GM19463 (cell line): ENCODE results near the gene AUTS2.

Experiments
- ATAC-seq: cut with Tn5 transposase; IDR thresholded peaks from one replicate; pipeline ENCODE4 v1.9.1; 2021; ENCODE audit warnings: mild to moderate bottlenecking, moderate library complexity; ENCODE audit not compliant: unreplicated experiment

AUTS2 gene

GRCh38 chr7:70701991-70702390 is 1103.7 kb downstream of the AUTS2 start:
- no peak for ATAC-seq

DNA sequence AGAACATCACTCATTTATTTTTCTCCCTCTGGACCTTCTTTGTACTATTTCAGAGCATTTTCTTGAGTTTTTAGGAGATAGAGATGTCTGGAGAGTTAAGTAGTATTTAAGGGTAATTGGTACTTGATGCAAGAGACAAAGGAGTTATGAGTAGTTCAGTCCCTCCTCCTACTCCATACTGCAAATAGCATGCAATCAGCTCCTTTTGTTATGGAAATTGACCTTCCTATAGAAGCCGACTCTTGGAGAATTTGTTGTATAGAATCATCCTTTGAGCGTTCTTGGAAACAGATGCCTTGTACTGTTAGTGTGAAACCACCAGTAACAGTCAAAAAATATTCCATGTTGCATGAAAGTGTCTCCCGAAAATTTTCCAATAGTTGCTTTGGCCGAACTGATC is 1105.5 kb downstream of the AUTS2 start:
- no peak for ATAC-seq

DNA sequence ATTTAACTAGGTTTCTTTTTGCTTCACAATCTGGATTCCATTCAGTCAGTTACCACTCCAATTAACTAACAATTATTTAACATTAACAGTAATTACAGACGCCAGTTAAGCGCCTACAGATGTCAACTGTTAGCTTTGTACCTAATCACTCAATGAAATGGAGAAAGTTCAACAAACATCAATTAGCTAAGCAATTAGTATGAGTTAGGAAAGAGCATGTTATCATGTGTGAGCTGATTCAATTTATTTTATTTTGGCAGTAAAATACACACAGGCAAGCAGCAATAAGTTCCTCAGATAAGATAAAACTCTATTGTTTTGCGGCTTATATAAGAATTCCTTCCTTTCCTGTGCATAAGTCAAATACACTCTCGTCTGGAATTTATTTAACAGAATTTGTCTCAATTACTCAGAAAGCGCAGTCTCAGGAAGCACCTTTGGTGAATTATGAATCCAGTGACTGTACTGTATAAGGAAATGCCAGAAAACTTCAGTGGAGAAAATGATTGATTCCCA is 1106.6 kb downstream of the AUTS2 start:
- ATAC-seq = no peak

DNA sequence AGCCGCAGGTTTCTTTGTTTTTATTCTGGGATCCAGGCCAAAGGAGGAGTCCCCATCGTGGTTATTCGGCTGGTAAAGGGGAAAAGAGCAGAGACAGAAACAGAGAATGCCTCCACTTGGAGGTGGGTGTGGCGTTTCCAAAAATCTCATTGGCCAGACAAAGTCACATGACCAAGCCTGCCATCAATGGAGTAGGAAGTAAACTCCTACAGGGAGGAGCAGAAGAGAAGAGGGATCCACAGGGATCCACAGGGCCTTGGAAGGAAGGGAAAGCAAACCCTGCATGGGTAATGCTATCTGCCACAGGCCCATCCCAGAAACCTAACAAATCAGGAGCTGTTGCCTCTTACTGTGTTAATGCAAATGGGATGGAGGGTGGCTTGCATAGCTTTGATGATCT is 1107.9 kb downstream of the AUTS2 start:
- ATAC-seq = no peak

DNA sequence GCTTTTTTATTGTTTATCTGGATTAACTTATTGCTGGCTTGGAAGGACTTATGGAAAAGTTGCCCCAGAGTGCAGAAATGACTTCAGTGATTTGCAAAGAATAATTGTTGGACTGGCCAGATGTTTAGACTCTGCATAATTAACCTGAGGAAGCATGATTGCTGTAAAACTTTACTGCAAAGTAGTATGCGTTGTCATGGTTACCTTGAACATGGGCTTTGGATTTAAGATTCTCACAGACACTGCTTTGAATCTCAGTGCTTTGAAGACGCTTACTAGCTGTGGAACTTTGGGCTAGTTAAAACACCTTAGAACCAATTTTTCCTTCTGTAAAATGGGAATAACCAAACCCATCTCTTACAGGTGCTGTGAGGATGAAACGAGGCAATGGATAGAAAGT is 1108.4 kb downstream of the AUTS2 start:
- no peak for ATAC-seq

- ATAC-seq = no peak
Observed at GRCh38 chr7:70707823-70708243, 1109.6 kb downstream of the AUTS2 start.

- ATAC-seq = no peak
Observed at GRCh38 chr7:70710011-70710480, 1111.8 kb downstream of the AUTS2 start.

DNA sequence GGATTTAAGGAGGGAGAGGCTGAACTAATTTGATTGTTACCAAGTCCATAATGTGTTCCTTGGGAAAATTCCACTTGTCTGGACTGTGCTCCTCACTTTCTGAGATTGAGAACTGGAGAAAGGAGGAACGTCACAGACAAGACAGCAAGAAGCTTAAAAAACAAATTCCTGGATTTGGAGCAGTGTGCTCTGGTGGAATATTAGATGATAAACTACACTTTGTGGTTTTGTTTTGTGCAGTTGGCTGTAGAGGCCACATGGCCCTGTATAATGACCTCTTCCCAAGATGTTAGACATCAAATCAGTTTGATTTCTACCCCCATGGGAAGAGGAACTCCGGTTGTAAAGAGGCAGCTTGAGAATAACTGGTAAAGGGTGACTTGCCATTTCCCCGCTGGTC is 1112.4 kb downstream of the AUTS2 start:
- no peak for ATAC-seq

DNA sequence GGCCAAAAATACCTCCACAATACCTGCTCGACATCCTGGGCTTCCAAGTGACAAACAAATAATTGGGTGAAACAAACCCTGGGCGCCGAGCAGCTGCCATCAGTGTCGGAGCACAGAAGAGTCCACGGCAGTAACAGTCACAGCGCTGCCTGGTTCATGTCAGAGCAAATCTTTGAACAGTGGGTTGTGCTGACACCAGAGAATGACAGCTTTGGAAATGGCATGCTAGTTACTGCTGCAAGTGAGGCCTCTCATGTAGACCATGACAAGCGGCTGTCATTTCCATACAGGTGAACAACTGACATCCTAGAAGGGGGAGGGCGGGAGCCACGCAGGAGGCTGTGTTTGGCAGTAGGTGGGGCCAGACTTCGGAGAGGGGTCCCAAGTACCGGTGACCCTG is 1113.2 kb downstream of the AUTS2 start:
- no peak for ATAC-seq

DNA sequence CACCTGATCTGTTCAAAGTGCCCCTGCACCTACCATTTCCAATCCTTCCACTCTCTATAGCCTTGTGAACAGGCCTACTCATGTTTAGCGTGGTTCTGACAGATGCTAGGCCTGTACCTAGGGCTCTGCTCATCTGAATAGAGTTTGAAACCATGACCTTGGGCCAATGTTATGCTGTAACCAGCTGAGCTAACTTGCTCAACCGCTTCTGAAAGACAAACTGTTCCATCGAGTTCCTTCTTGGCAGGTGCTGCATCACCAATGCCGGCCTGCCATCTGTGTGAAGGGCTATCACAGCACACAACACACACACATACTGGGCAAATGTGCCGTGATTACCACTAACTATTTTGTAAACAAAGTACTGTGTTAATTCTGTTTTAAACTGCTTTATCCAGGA is 1114.7 kb downstream of the AUTS2 start:
- ATAC-seq = no peak

GRCh38 chr7:70714506-70715038 is 1116.3 kb downstream of the AUTS2 start:
- no peak for ATAC-seq

DNA sequence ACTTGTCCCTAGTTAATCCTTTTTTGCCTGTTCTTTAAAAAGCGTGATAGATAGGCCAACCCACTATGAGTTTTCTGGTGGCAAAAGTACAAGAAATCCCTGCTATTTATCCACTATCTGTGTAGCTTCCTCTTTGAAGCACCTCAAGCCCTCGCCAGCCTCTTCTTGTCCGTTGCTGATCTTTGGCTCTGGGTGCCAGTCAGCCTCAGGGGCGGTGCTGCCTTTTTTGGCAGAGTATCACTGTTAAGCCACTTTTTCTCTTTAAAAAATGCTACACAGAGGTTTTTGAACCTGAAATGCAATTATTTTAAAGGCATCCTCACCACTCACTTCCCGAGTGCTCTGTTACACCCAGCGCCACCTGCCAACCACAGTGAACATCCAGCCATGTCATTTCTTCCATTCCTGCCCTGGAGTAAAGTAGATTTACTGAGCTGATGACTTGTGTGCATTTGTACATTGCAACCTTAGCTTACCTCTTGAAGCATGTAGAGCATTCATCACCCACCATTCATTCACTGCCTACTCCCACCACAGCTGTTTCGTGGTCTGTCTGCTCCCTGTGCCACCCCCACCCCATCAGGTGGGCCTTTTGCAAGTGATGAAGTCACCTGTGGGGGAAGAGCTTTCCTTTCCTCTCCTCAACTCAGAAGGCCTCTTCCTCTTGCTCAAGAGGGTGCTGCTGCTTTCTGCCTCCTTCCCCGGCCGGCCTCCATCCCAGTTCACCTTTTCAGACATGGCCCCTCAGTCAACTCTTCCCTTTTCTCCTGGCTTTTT is 1119.5 kb downstream of the AUTS2 start:
- no peak for ATAC-seq

- no peak for ATAC-seq
Observed at GRCh38 chr7:70719125-70719524, 1120.8 kb downstream of the AUTS2 start.

DNA sequence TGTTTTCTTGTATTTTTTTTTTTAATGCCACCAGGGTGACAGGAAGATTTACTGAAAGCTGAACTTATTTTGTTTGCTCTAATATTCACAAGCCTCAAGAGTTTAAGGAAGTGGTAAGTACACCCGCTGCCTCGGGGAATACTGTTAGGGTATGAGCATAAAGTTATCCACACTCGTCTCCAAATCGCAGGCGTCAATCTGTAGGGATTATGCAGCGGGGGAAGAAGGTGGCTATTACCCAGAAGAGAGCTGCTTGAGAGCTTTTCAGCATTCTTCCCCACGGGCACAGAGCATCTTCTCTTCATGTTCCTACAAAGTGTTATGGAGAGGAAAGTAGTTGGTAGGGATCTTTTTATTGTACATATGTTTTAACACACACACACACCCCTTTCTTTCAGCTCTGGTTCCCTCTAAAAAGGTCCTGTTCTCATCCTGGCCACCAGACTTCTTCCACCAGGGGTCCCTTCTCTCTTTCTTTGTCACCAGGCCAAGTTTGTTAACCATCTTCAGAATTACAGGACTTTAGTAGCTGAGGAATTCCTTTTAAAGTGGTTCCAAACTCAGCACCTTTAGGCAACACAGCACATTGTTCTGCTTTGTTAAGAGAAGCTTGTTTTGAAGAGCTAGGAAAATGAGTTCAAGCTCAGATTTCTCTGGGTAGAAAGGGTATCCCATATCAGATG is 1122.1 kb downstream of the AUTS2 start:
- ATAC-seq = no peak

DNA sequence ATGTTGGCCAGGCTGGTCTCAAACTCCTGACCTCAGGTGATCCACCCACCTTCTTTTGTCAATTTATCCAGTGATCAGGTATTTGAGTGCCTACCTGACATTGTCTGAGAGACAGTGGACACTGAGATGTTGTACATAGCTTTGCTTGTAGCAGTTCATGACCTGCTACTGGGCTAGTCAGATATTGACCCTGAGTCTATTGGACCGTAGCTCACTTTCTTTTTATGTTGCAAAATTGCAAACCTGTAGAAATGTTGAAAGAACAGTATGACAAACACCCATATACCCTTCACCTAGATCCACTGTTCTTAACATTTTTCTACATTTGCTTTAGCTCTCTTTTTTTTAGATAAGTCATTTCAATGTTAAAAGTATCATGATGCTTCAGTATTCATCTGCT is 1123.2 kb downstream of the AUTS2 start:
- ATAC-seq = no peak

GRCh38 chr7:70723339-70723738 is 1125.1 kb downstream of the AUTS2 start:
- no peak for ATAC-seq

DNA sequence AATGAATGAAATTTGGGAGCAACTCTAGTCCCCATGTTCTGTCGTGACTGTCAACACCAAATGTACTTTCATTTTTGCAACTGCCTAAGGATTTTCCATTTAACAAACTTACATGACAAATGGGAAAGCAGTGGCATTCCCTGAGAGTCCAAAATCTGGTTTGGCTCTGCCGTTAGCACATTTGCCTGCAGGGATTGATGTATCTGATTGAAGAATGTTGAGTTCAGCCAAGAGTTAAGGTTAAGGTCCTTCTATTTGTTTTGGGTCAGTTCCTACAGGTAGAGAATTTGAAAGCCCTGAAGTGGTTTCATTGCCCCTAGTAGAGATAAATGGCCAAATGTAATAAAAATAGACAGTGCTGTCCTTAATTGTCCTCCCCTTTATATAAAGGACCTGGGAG is 1127.2 kb downstream of the AUTS2 start:
- ATAC-seq = no peak

- ATAC-seq = no peak
Observed at GRCh38 chr7:70726294-70726693, 1128.0 kb downstream of the AUTS2 start.

DNA sequence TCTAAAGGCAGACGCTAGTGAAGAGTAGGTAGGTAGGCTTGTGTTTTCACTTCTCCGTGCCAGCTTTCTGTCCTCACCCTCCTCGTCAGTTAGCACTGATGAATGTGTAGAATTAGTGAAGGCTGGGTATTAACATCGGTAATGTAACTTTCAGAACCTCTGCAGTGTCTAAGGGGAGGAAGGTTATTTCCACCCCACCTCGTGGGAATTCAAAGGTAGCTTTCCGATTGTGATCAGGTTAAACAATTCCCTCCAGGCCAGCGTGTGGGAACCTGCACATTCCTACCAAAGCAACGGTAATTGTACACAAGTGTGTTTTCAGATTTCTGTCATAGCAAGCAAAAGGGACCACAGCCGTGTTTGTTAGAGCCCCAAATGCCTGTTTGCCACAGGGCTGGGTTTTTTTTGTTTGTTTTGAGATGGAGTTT is 1128.7 kb downstream of the AUTS2 start:
- no peak for ATAC-seq

- no peak for ATAC-seq
Observed at GRCh38 chr7:70727861-70728260, 1129.6 kb downstream of the AUTS2 start.

- no peak for ATAC-seq
Observed at GRCh38 chr7:70728872-70729552, 1130.7 kb downstream of the AUTS2 start.
